HepG2 (cell line): ENCODE results near the gene CASKIN2. TPM values are rescaled to one million over a fixed set of nuclear protein-coding genes. Genes with fewer than 3 reads are reported as not detected.

ENCODE experiments used
- ATAC-seq: fragments of 200-7000 bp; cut with Tn5 transposase; 3 replicates; pipeline ENCODE4 v1.9.1; 2020; ENCODE audit warnings: mild to moderate bottlenecking, moderate library complexity
- BruUV-seq: library from RNA; stranded (reverse); fragments of 400-500 nt; replicated peaks from 2 replicates; lab custom pipeline; 2021; lab: Mats Ljungman, UMichigan
- CTCF ChIA-PET: fragments of 300-600 bp; formaldehyde crosslinking; extraction: SDS; loops from one replicate; lab custom pipeline; 2021; ENCODE audit warnings: low total read pairs, inconsistent platforms, low intra/inter-chr PET ratio; lab: Yijun Ruan, JAX
- POLR2A ChIA-PET: fragments of 350-600 bp; sonication (Branson Sonifier 250); formaldehyde crosslinking; loops from one replicate; lab custom pipeline; 2020; ENCODE audit warnings: antibody characterized with exemption, inconsistent platforms; lab: Yijun Ruan, JAX
- DNase-seq: peaks from one replicate; pipeline ENCODE4 v3.0.0-alpha.2; 2015; ENCODE audit warnings: low spot score
- FAIRE-seq: peaks from 3 replicates; lab custom pipeline; 2011; peaks lifted over from hg19 to GRCh38; lab: Jason Lieb, UNC
- H2AFZ ChIP-seq: one replicate; pipeline ENCODE4 v1.6.1; 2011; ENCODE audit warnings: low read length, inconsistent platforms
- H3K27ac ChIP-seq: fragments of 300-600 bp; 3 replicates; pipeline ENCODE4 v1.8.0; 2011; ENCODE audit warnings: mixed run types, mild to moderate bottlenecking, mixed read lengths, low read length, inconsistent platforms; ENCODE audit not compliant: insufficient read depth; ENCODE audit errors: extremely low read length
- H3K27me3 ChIP-seq, 2 experiments: fragments of 200-600 bp in 1 of 2; 2 replicates in 1 of 2; 3 replicates in 1 of 2; pipeline versions ENCODE4 v1.6.0 to v1.8.0; 2011; ENCODE audit warnings: low read length in 2 of 2, mild to moderate bottlenecking in 2 of 2, moderate library complexity in 2 of 2, inconsistent platforms in 1 of 2; ENCODE audit not compliant: insufficient read depth in 2 of 2, control insufficient read depth in 1 of 2
- H3K36me3 ChIP-seq, 2 experiments: fragments of 200-600 bp in 1 of 2; replicated peaks in 1 of 2; 2 replicates in 1 of 2; 3 replicates in 1 of 2; pipeline versions ENCODE4 v1.5.1 to v1.8.0; 2011; ENCODE audit warnings: low read length in 2 of 2, inconsistent platforms in 1 of 2; ENCODE audit not compliant: insufficient read depth in 2 of 2, control insufficient read depth in 1 of 2
- H3K4me1 ChIP-seq: 2 replicates; pipeline ENCODE4 v1.5.1; 2012; ENCODE audit warnings: low read length, inconsistent platforms; ENCODE audit not compliant: insufficient read depth
- H3K4me2 ChIP-seq: 2 replicates; pipeline ENCODE4 v1.6.0; 2011; ENCODE audit warnings: low read depth, low read length, inconsistent platforms
- H3K4me3 ChIP-seq, 3 experiments: fragments of 200-600 bp in 1 of 3; sonication (generic), shearing (Covaris generic) in 1 of 3; replicated peaks in 1 of 3; 2 replicates each; pipeline ENCODE4 v1.5.1; 2011 to 2016; ENCODE audit warnings: low read length in 3 of 3, inconsistent platforms in 2 of 3, low read depth in 2 of 3, mild to moderate bottlenecking in 2 of 3, control low read depth in 1 of 3, mixed read lengths in 1 of 3; ENCODE audit not compliant: insufficient read depth in 1 of 3
- H3K79me2 ChIP-seq: one replicate; pipeline ENCODE4 v1.6.1; 2011; ENCODE audit warnings: low read length, inconsistent platforms; ENCODE audit not compliant: insufficient read depth
- H3K9ac ChIP-seq: 2 replicates; pipeline ENCODE4 v1.6.0; 2011; ENCODE audit warnings: mild to moderate bottlenecking, low read depth, low read length, inconsistent platforms; ENCODE audit not compliant: insufficient read depth
- H3K9me3 ChIP-seq: 2 replicates; pipeline ENCODE4 v1.5.1; 2012; ENCODE audit warnings: mild to moderate bottlenecking, low read length
- H4K20me1 ChIP-seq: 2 replicates; pipeline ENCODE4 v1.6.0; 2011; ENCODE audit warnings: inconsistent platforms, mild to moderate bottlenecking, low read length, moderate library complexity; ENCODE audit not compliant: insufficient read depth
- ATF7-NPFF ChIP-seq: sonication (generic); formaldehyde crosslinking; IDR thresholded peaks from 2 replicates; pipeline ENCODE4 v1.8.1; 2023; ENCODE audit warnings: mild to moderate bottlenecking, low read depth, missing genetic modification reagents, moderate library complexity
- HNRNPK ChIP-seq: fragments of 200-400 bp; formaldehyde crosslinking; IDR thresholded peaks from 2 replicates; pipeline ENCODE4 v1.6.1; 2018; ENCODE audit warnings: low read length, low read depth, moderate library complexity, mild to moderate bottlenecking; ENCODE audit not compliant: poor library complexity, severe bottlenecking
- KLF15 ChIP-seq: sonication (generic); formaldehyde crosslinking; IDR thresholded peaks from 2 replicates; pipeline ENCODE4 v1.8.1; 2023; ENCODE audit warnings: borderline replicate concordance, mild to moderate bottlenecking, inconsistent platforms, missing genetic modification reagents, mixed read lengths
- POLR2A ChIP-seq, 2 experiments: IDR thresholded peaks; 2 replicates each; pipeline ENCODE4 v1.6.1; 2011; ENCODE audit warnings: low read depth in 2 of 2, low read length in 2 of 2, mild to moderate bottlenecking in 1 of 2, moderate library complexity in 1 of 2; ENCODE audit not compliant: insufficient read depth in 1 of 2
- SAP130 ChIP-seq: IDR thresholded peaks from 2 replicates; pipeline ENCODE4 v1.6.1; 2016; ENCODE audit warnings: low read depth
- ZBTB34 ChIP-seq: sonication (generic); formaldehyde crosslinking; IDR thresholded peaks from 2 replicates; pipeline ENCODE4 v1.8.0; 2022; ENCODE audit warnings: mild to moderate bottlenecking, missing genetic modification reagents
- ZNF343 ChIP-seq: sonication (generic); formaldehyde crosslinking; IDR thresholded peaks from 2 replicates; pipeline ENCODE4 v1.4.0; 2020; ENCODE audit warnings: mild to moderate bottlenecking, missing genetic modification reagents
- ZNF431 ChIP-seq: sonication (generic); formaldehyde crosslinking; IDR thresholded peaks from 2 replicates; pipeline ENCODE4 v1.9.0; 2022; ENCODE audit warnings: missing genetic modification reagents, low read depth, mild to moderate bottlenecking, borderline replicate concordance
- ZNF512B ChIP-seq: sonication (generic); formaldehyde crosslinking; IDR thresholded peaks from 2 replicates; pipeline ENCODE4 v1.5.1; 2020; ENCODE audit warnings: missing genetic modification reagents, mild to moderate bottlenecking, borderline replicate concordance
- ZUFSP ChIP-seq: sonication (generic); formaldehyde crosslinking; IDR thresholded peaks from 2 replicates; pipeline ENCODE4 v1.9.0; 2021; ENCODE audit warnings: missing genetic modification reagents, mild to moderate bottlenecking, borderline replicate concordance
- ZZZ3 ChIP-seq: sonication (generic); formaldehyde crosslinking; IDR thresholded peaks from 2 replicates; pipeline ENCODE4 v1.4.0; 2020; ENCODE audit warnings: missing genetic modification reagents, mild to moderate bottlenecking, borderline replicate concordance
- WGBS: methylation state at CpG from one replicate; pipeline ENCODE4 v1.1.6; 2017; ENCODE audit warnings: low lambda C conversion rate; 5-methylcytosine and 5-hydroxymethylcytosine counted together
- in situ Hi-C: cut with HindIII; loops from 2 replicates; pipeline ENCODE4 v1.10.0; 2017; ENCODE audit warnings: low pct_unique_long_range_greater_than_20kb; ENCODE audit not compliant: extremely low pct_ligation_motif_present
- intact Hi-C: fragments of 100-400 bp; cut with micrococcal nuclease; formaldehyde crosslinking; loops from one replicate; pipeline ENCODE4 v1.10.0; 2022; ENCODE audit not compliant: unreplicated experiment
- polyA plus RNA-seq, 8 experiments: library from polyadenylated mRNA; depleted of rRNA in 3 of 8; stranded (reverse) in 7 of 8; unstranded in 1 of 8; fragments of >200 nt; fragmentation: Illumina TruSeq in 4 of 8; extraction: Trizol in 4 of 8; gene quantifications; 2 replicates each; pipeline versions ENCODE4 v1.2.1 to v1.2.3, GENCODE V29; 2011 to 2016; ENCODE audit warnings: low read depth in 4 of 8, missing spikeins in 1 of 8, mixed read lengths in 1 of 8; ENCODE audit not compliant: insufficient read depth in 1 of 8
- total RNA-seq, 5 experiments: library from RNA; depleted of rRNA; stranded (reverse); fragments of >200 nt; fragmentation: Illumina TruSeq; extraction: Trizol; gene quantifications; 2 replicates each; pipeline ENCODE4 v1.2.3, GENCODE V29; 2016; ENCODE audit warnings: low read depth in 1 of 5
- TF ChIP-seq, protein P1 (sequence below): sonication (generic); formaldehyde crosslinking; IDR thresholded peaks from 2 replicates; pipeline ENCODE4 v1.5.0; 2020; ENCODE audit warnings: mild to moderate bottlenecking, missing genetic modification reagents

The CASKIN2 gene
- total and polyA plus RNA-seq, 2 of the 13 experiments (the other 11 are each of a cell fraction or from before 2014, with no cell fraction given): 5.2 to 7.8 TPM

DNA sequence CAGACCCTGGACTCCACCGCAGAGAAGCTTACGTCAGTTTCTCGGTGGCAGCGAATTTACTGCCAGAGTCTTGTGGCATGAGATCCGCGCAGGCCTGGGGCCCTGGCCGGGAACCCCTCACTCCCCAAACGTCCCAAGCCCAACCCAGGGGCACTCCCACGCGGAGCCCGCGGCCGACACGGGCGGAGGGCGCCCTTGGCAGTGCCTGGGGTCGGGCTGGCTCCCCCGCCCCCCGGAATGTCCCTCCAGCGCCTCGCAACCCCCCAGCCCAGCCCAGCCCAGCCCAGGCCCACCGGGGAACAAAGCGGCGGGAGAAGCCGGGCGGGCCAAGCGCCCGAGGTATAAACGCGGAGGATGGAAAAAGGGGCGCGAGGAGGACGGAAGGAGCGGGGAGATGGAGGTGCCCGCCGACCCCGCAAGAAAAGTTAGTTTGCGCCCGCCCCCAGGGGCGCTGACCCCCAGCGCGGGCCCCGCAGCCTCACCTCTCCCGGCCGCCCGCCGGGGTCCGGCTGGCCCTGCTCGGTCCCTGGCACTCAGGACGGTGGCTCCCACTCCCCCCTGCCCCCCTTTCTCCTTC is 330 bp downstream of the CASKIN2 start (continued):
- TF ChIP-seq ZUFSP (no peak), ZNF343 (CRISPR knock-in tag) (no peak), ZZZ3 (no peak), HNRNPK (peak; percentile 88), KLF15 (CRISPR knock-in tag) (0 out of 2 replicates have a peak, but pooled peaks have one; percentile 47)

- Histone ChIP-seq H3K27me3 (no peaks in the 10 kb centered on the region; a peak in 1 of 5 replicates), H3K27ac (peak overlapping the region; percentile 51), H3K4me3 (peak overlapping the region; percentile 68 to 93 (median 79)), H2AFZ (no peak overlapping the region), H3K9ac (peak overlapping the region; percentile 75), H3K4me1 (peaks cover 61% of the 10 kb centered on the region), H3K4me2 (peak overlapping the region; percentile 91), H3K36me3 (peaks cover 3 to 10% of the 10 kb centered on the region in 2 experiments), H3K9me3 (no peaks in the 10 kb centered on the region), H4K20me1 (peaks cover 10% of the 10 kb centered on the region; the same call in 1 of the 2 replicates), H3K79me2 (peaks cover 10% of the 10 kb centered on the region)
- DNase-seq (no peak), FAIRE-seq (no peak), ATAC-seq (peak; percentile 8)
- BruUV-seq: no TSS peak
- intact Hi-C loops (loop anchor here (2.0 to 5.0 kb wide), 2 partner anchors 57 to 430 kb away; partner anchors contain the start of gene TMEM94), in situ Hi-C loops (no loop called here)
- ChIA-PET POLR2A (interaction anchor here (1.0 to 1.3 kb wide), 4 partner anchors 11 to 58 kb away, joined by 3 to 5 read pairs (median 4); partner anchors contain the start of genes LLGL2 and TMEM94), CTCF (interaction anchor here (3.1 kb wide), 1 partner anchor 10 kb away, joined by 22 read pairs; no protein-coding TSS in a partner anchor)
- 0% methylated on average over 8 of the region's 15 CpGs for WGBS
- TF ChIP-seq, protein P1, sequence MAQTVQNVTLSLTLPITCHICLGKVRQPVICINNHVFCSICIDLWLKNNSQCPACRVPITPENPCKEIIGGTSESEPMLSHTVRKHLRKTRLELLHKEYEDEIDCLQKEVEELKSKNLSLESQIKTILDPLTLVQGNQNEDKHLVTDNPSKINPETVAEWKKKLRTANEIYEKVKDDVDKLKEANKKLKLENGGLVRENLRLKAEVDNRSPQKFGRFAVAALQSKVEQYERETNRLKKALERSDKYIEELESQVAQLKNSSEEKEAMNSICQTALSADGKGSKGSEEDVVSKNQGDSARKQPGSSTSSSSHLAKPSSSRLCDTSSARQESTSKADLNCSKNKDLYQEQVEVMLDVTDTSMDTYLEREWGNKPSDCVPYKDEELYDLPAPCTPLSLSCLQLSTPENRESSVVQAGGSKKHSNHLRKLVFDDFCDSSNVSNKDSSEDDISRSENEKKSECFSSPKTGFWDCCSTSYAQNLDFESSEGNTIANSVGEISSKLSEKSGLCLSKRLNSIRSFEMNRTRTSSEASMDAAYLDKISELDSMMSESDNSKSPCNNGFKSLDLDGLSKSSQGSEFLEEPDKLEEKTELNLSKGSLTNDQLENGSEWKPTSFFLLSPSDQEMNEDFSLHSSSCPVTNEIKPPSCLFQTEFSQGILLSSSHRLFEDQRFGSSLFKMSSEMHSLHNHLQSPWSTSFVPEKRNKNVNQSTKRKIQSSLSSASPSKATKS: no peak
- no peak for TF ChIP-seq ZBTB34 (CRISPR knock-in tag)
- no peak for TF ChIP-seq ZNF512B (CRISPR knock-in tag)
- TF ChIP-seq POLR2A (IDR thresholded peaks at IDR 0.05; ENCODE audit: insufficient read depth in 1 of 2, low read depth in 2 of 2, low read length in 2 of 2): no peak
- no peak for TF ChIP-seq ATF7-NPFF (CRISPR knock-in tag)
- peak; percentile 52 for TF ChIP-seq SAP130 (CRISPR knock-in tag)
- no peak for TF ChIP-seq ZNF431 (CRISPR knock-in tag)
Measured at GRCh38 chr17:75514299-75514918, 928 bp downstream of the CASKIN2 start.
